Activated naive CD8-positive, alpha-beta T cell treated with anti-CD3 and anti-CD28 coated beads, Interleukin-2, amount 50 U/mL, for 24 hours (primary cell): ENCODE data around the gene MAP10.

ENCODE experiments used
- ATAC-seq: fragments of 150-1000 bp; cut with Tn5 transposase; one replicate; pipeline ENCODE4 v1.10.0; 2021
- DNase-seq: peaks from one replicate; pipeline ENCODE4 v3.0.0; 2021
- H3K27ac Mint-ChIP-seq: one replicate; pipeline ENCODE4 v1.8.0; 2021; ENCODE audit warnings: mild to moderate bottlenecking, mixed read lengths
- H3K27me3 Mint-ChIP-seq: one replicate; pipeline ENCODE4 v1.8.0; 2021; ENCODE audit warnings: mixed read lengths
- H3K36me3 Mint-ChIP-seq: one replicate; pipeline ENCODE4 v1.8.0; 2021; ENCODE audit warnings: low read depth, mixed read lengths
- H3K4me1 Mint-ChIP-seq: one replicate; pipeline ENCODE4 v1.8.0; 2021; ENCODE audit warnings: mixed read lengths
- H3K4me3 Mint-ChIP-seq: one replicate; pipeline ENCODE4 v1.8.0; 2021; ENCODE audit warnings: mild to moderate bottlenecking, moderate library complexity, mixed read lengths
- H3K9me3 Mint-ChIP-seq: one replicate; pipeline ENCODE4 v1.8.0; 2021; ENCODE audit warnings: mixed read lengths

Gene MAP10, protein sequence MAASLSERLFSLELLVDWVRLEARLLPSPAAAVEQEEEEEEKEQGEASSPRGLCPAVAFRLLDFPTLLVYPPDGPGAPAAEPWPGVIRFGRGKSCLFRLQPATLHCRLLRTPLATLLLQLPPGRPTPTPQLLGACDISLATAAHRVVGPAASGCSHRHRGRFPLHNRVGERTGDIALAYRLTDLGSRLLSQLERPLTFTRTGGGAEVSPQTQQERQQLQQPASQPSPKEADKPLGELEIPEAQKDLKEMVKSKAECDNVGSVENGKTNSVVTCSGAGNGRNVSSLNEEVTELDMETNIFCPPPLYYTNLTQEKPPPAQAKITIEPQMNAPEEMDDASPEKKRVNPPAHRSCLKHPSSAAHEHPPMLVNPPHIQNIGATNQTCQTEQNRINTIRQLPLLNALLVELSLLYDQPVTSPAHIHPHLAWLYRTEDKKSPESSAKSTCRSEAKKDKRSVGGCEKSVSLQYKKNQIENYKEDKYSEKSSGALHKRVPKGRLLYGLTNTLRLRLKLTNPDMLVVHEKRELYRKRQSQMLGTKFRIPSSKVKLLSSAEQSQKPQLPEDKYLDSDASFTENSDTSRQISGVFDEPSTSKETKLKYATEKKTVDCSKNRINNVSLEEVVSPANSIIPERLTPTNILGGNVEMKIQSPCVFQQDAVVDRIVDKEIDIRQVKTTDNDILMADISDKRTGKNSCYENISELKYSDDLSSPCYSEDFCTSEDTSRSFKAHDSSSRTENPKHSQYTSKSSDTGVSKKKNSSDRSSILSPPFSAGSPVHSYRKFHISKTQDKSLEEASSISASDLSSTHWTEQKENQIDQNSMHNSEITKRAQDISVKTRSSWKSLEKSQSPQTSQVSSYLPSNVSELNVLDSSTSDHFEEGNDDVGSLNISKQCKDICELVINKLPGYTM

DNA sequence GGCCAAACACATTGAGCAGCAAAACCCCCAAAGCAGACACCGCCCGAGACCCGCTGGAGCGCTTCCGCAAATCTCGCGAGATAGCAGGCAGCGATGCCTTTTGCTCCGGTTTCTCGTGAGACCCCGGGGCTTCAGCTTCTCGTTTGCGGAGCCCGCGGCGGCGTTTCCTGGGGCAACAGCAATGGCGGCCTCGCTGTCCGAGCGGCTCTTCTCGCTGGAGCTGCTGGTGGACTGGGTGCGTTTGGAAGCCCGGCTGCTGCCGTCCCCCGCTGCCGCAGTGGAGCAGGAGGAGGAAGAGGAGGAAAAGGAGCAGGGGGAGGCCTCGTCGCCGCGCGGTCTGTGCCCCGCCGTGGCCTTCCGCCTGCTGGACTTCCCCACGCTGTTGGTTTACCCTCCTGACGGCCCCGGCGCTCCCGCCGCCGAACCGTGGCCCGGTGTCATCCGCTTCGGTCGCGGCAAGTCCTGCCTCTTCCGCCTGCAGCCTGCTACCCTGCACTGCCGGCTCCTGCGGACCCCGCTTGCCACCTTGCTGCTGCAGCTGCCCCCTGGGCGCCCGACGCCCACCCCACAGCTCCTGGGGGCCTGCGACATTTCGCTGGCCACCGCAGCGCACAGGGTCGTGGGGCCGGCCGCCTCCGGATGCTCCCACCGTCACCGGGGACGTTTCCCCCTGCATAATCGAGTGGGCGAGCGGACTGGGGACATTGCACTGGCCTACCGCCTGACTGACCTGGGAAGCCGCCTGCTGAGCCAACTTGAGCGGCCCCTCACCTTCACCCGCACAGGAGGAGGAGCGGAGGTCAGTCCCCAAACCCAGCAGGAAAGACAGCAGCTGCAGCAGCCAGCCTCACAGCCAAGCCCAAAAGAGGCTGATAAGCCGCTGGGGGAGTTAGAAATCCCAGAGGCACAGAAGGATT lies at the start of gene MAP10:
MAP10 (plus strand) TSS at position 148 of the 917 bp plus-strand sequence; CDS start at position 182, 34 bp downstream.
- Mint-ChIP-seq H3K9me3 (peaks cover 23% of the 10 kb centered on the region), H3K27ac (peak within 1 kb of the TSS; percentile 84), H3K4me1 (peaks cover 21% of the 10 kb centered on the region), H3K36me3 (peaks cover 20% of the 10 kb centered on the region), H3K4me3 (peak within 1 kb of the TSS; percentile 84), H3K27me3 (no peaks in the 10 kb centered on the region)
- DNase-seq (peak; percentile 77), ATAC-seq (peak; percentile 82)

DNA sequence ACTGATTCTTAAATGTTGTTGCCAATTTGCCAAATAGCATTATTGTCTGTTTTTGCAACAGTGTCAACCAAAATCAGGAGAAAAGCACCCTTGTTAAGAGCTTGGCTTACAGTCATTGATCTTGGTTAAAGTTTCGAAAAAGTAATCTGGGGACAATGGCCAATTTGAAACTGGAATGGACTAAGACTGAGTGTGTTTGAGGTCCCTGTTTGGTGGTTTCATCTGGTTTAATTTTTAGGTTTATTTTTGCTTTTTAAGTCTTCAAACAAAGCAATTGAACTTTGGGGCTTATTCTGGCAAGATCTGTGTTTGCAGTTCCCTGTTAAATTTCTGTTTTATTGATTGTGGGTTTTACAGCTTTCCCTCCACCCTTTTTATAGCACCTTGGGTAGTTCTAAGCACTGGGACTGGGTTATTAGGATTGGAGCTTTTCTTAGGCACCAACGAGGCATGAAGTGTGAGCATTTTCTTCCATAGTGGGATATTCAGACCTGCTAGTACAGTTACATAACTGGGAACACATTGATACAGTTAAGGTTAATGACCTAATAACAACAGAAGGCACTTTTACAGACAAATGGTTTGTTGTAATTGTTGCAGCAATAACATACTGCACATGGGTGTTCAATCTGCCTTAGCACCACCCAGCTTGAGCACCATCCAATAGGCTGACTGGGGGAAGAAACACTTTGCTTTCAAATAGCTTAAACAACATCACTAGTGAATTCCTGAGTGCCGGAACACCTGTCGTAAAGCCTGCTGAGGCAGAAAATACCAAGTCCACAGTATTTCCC lies 40.6 kb upstream of the MAP10 start:
- no peak overlapping the region for H3K27ac Mint-ChIP-seq
- no peaks in the 10 kb centered on the region for H3K36me3 Mint-ChIP-seq
- H3K4me1 Mint-ChIP-seq: peaks cover 6% of the 10 kb centered on the region
- peaks cover 7% of the 10 kb centered on the region for H3K9me3 Mint-ChIP-seq
- no peaks in the 10 kb centered on the region for H3K27me3 Mint-ChIP-seq
- ATAC-seq: no peak
- no peak overlapping the region for H3K4me3 Mint-ChIP-seq
- DNase-seq: no peak

DNA sequence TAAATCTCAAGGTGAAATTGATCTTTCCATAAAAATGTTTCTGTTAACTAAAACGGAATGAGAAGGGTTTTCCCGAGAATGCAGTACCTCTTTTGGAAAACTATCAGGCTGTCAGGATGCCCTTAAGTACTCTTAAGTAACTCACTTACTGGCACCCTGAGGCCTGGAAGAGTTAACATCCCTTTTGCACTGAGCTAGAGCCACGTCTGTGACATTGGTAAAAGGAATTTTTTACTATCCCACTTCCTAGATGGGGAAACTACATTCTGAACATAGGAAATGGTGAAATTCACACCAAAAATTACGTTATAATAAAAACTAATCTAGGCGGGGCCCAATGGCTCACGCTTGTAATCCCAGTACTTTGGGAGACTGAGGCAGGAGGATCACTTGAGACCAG lies 39.7 kb upstream of the MAP10 start:
- Mint-ChIP-seq H3K9me3 (peaks cover 7% of the 10 kb centered on the region), H3K4me3 (no peak overlapping the region), H3K27ac (no peak overlapping the region), H3K4me1 (peaks cover 6% of the 10 kb centered on the region), H3K36me3 (no peaks in the 10 kb centered on the region), H3K27me3 (no peaks in the 10 kb centered on the region)
- DNase-seq (no peak), ATAC-seq (no peak)

DNA sequence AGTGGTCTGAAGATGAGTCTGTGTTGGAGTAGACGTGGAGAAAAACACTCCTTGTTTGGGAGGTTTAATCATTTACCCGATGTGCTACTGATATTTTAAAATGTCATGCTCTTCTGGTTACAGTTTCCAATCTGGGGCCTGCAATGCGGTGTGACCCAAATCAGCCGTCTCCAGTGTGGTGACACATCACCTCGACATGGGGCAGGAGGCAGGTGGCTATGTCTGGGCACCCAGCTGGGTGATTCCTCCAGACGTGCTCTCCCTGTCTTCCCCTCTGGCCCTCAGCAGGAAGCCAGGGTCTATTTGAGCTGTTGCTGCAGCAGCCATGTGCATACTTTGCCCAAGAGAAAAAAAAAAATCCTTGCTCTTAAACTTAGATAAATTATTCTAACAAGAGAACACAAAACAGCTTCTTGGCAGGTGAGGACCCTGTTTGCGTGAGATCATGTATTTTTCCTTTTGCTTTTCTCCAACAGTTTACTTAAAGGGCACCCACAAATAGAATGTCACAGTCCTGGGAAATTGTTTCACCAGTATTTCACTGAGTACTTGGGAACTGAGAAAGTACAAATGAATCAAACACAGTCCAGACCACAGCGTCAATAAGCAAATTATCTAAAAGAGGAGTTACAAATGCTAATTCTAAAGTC lies 38.9 kb upstream of the MAP10 start:
- Mint-ChIP-seq H3K36me3 (no peaks in the 10 kb centered on the region), H3K27ac (no peak overlapping the region), H3K9me3 (peaks cover 7% of the 10 kb centered on the region), H3K4me1 (peaks cover 6% of the 10 kb centered on the region), H3K4me3 (no peak overlapping the region), H3K27me3 (no peaks in the 10 kb centered on the region)
- no peak for DNase-seq
- ATAC-seq: peak; percentile 63

DNA sequence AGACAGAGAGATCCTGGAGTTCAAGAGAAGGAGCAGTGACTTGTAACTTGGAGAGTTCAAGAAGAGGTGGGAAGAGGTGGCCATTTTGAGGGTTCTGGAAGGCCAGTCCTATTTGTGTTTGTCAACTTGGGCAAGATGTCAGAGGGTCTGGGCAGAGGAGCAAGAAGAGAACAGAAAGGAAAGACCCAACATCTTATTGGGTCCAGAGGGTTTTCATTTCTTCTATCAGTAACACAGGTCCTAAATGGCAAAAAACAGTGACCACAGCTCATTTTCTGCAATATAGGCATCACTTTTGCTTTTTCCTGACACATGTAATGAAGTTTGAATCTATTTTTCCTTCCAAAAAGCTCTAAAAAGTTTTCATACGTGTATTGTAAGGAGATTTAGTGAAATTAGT lies 38.3 kb upstream of the MAP10 start:
- H3K4me1 Mint-ChIP-seq: peaks cover 6% of the 10 kb centered on the region
- H3K27me3 Mint-ChIP-seq: no peaks in the 10 kb centered on the region
- DNase-seq (no peak), ATAC-seq (no peak)
- no peaks in the 10 kb centered on the region for H3K36me3 Mint-ChIP-seq
- H3K9me3 Mint-ChIP-seq: peaks cover 7% of the 10 kb centered on the region
- no peak overlapping the region for H3K4me3 Mint-ChIP-seq
- no peak overlapping the region for H3K27ac Mint-ChIP-seq

DNA sequence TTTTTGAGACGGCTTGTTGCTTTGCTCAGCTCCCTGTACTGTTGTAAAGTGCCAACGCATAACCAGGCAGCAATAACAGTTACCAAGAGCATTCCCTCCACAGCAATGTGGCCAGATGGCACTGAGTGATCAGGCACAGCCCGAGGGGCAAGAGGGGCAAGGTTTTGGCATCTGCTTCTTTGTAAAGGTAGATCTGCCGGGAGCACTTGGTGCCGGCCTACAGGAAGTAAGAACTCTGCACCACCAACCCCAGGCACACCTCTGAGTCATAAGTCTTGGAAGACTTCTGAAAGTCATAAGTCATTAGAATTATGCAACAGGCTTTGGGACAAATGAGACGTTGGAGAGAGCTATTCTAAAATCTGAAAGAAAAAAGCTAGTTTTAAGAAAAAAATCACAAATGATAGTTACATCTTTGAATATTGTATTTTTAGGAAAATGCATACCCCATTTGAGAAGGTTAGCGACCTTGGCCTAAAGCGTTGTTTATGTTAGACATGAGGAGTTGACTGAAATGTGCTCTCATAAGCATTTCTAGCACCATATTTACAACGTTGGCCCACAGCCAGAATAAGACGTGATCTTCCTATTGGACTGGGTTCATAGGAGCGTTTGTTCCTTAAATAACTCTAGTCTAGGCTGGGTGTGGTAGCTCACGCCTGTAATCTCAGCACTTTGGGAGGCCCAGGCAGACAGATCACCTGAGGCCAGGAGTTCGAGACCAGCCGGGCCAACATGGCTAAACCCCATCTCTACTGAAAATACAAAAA lies 37.7 kb upstream of the MAP10 start:
- no peak for DNase-seq

DNA sequence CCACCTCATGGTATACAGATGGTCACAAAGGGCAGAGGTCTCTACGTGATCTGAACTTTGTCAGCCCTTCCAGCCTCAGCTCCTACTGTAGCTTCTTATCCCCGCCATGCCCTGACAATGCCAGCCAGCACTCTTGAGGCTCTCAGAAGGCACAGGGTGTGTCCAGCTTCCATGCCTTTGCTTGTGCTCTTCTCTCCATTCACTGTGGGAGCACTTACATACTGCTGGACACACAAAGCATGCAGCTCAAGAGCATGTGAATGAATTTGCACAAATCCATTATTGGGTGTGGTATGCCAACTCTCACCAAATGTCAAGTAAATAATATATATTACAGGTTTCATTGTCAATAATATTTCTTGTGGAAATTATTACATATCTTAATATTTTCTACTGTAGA lies 36.4 kb upstream of the MAP10 start:
- no peak overlapping the region for H3K27ac Mint-ChIP-seq
- H3K4me3 Mint-ChIP-seq: no peak overlapping the region
- DNase-seq (no peak), ATAC-seq (no peak)
- H3K4me1 Mint-ChIP-seq: peaks cover 6% of the 10 kb centered on the region
- no peaks in the 10 kb centered on the region for H3K27me3 Mint-ChIP-seq
- H3K36me3 Mint-ChIP-seq: no peaks in the 10 kb centered on the region
- peaks cover 7% of the 10 kb centered on the region for H3K9me3 Mint-ChIP-seq

More for the DNA sequence above, 37.7 kb upstream of the MAP10 start:
- Mint-ChIP-seq H3K36me3 (no peaks in the 10 kb centered on the region), H3K4me3 (no peak overlapping the region), H3K27ac (no peak overlapping the region), H3K27me3 (no peaks in the 10 kb centered on the region), H3K4me1 (peaks cover 6% of the 10 kb centered on the region), H3K9me3 (peaks cover 7% of the 10 kb centered on the region)
- ATAC-seq: no peak

DNA sequence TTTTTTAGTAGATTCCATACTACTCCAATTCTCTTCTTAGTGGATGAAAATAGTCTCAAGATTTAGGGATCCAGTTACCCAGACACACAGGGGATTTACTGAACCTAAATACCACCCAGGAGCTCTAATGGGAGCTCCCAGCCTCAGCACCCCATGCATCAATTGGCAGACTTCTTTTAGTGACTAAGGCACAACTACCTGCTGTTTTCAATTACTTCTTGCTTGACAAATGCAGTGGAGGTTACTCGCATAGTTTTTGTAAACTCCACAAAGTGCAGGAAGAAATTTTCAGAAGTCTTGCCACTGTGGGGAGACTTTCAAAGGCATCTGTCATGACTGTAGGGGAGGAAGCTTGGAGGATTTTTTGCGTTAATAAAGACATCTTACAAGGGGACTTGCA lies 35.5 kb upstream of the MAP10 start:
- Mint-ChIP-seq H3K36me3 (no peaks in the 10 kb centered on the region), H3K27me3 (peaks cover 2% of the 10 kb centered on the region), H3K27ac (no peak overlapping the region), H3K4me3 (no peak overlapping the region), H3K4me1 (peaks cover 6% of the 10 kb centered on the region), H3K9me3 (no peaks in the 10 kb centered on the region)
- DNase-seq (no peak), ATAC-seq (no peak)

DNA sequence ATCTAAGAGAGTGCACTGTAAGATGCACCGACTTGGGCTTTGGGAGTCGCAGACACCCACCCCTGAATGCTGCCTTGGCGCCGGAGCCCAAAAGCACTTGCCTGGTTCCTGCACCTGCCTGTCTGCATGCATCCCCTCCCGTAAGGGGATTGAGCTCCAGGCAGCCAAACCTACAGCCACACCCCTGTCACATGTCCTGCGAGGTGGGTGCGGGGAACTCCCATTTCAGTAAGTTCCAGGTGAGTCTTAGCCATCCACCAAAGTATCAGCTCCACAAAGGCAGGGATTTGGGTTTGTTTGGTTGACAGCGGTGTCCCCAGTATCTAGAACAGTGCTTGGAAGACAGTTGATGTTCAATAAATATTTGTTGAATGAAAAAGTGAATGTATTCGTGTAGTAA lies 31.5 kb upstream of the MAP10 start:
- Mint-ChIP-seq H3K9me3 (no peaks in the 10 kb centered on the region), H3K27me3 (peaks cover 2% of the 10 kb centered on the region), H3K27ac (no peak overlapping the region), H3K4me1 (no peaks in the 10 kb centered on the region), H3K4me3 (no peak overlapping the region), H3K36me3 (no peaks in the 10 kb centered on the region)
- ATAC-seq (no peak), DNase-seq (no peak)

DNA sequence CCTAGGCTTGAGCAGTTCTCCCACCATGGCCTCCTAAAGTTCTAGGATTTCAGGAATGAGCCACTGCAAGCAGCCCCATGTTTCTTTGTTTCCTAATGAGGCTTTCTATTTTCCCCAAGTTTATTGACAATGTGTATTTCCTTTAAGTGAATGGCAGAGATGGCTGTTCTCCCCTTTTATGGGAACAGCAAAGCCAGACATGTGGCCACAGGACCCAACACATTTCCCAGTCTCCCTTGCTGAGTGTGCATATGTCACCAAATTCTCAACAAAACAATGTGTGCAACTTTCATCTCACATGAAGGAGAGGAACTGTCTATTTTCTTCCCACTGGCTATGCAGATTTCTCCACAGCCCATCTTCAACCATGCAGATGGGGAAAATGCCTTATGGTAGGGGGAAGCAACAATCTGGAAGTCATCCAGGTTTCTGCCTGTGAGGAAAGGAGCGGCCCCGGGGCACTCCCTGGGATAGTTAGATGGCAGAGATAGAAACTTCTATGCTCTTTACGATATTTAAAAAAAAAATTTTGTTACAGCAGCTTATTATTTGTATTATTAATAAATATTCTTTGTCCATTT lies 28.6 kb upstream of the MAP10 start:
- no peak for ATAC-seq
- DNase-seq: no peak
- no peak overlapping the region for H3K27ac Mint-ChIP-seq
- H3K36me3 Mint-ChIP-seq: no peaks in the 10 kb centered on the region
- no peaks in the 10 kb centered on the region for H3K4me1 Mint-ChIP-seq
- peaks cover 2% of the 10 kb centered on the region for H3K27me3 Mint-ChIP-seq
- no peaks in the 10 kb centered on the region for H3K9me3 Mint-ChIP-seq
- no peak overlapping the region for H3K4me3 Mint-ChIP-seq

DNA sequence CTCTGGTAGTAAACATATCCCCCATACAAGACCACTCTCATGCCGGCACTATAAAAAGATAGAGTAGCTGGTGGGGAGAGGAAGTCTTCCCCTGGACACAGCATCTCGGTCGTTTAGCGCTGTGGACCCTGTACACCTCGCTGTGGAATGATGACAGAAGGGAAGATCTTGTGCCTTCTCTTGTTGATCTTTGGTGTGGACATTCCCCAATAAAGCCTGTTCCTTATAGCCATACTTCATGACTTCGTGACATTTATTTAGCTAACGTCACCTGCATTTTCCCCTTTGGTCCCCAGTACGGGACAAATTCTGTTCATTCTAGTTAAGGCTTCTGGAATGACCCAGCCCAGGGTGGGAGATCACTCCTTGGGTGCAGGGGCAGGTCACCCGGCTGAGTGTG lies 24.9 kb upstream of the MAP10 start:
- H3K9me3 Mint-ChIP-seq: no peaks in the 10 kb centered on the region
- H3K27ac Mint-ChIP-seq: no peak overlapping the region
- H3K4me3 Mint-ChIP-seq: no peak overlapping the region
- no peaks in the 10 kb centered on the region for H3K27me3 Mint-ChIP-seq
- DNase-seq (no peak), ATAC-seq (no peak)
- no peaks in the 10 kb centered on the region for H3K36me3 Mint-ChIP-seq
- H3K4me1 Mint-ChIP-seq: no peaks in the 10 kb centered on the region

DNA sequence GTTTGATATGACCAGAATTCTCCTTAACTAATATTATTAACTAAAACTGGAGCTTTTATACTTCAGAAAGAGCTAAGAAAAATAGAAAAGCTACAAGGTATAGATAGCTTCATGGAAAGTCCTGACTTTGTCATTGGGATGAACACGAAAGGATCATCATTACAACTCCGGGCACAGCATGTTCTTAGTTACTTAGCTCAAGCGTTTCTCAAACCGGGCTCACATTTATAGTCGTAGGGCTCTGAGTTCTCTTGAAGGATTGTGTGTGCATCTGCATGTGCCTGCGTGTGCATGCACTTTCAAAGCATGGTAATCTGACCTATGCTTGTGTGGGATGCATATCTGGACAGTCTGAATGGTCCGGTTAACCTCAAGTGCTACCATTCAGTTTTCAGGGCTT lies 20.4 kb upstream of the MAP10 start:
- H3K27me3 Mint-ChIP-seq: no peaks in the 10 kb centered on the region
- H3K36me3 Mint-ChIP-seq: no peaks in the 10 kb centered on the region
- no peak overlapping the region for H3K27ac Mint-ChIP-seq
- ATAC-seq (no peak), DNase-seq (no peak)
- H3K4me1 Mint-ChIP-seq: peaks cover 10% of the 10 kb centered on the region
- no peaks in the 10 kb centered on the region for H3K9me3 Mint-ChIP-seq
- H3K4me3 Mint-ChIP-seq: no peak overlapping the region
